ENCODE results near the gene PNKD.

Gene PNKD, protein sequence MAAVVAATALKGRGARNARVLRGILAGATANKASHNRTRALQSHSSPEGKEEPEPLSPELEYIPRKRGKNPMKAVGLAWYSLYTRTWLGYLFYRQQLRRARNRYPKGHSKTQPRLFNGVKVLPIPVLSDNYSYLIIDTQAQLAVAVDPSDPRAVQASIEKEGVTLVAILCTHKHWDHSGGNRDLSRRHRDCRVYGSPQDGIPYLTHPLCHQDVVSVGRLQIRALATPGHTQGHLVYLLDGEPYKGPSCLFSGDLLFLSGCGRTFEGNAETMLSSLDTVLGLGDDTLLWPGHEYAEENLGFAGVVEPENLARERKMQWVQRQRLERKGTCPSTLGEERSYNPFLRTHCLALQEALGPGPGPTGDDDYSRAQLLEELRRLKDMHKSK

DNA sequence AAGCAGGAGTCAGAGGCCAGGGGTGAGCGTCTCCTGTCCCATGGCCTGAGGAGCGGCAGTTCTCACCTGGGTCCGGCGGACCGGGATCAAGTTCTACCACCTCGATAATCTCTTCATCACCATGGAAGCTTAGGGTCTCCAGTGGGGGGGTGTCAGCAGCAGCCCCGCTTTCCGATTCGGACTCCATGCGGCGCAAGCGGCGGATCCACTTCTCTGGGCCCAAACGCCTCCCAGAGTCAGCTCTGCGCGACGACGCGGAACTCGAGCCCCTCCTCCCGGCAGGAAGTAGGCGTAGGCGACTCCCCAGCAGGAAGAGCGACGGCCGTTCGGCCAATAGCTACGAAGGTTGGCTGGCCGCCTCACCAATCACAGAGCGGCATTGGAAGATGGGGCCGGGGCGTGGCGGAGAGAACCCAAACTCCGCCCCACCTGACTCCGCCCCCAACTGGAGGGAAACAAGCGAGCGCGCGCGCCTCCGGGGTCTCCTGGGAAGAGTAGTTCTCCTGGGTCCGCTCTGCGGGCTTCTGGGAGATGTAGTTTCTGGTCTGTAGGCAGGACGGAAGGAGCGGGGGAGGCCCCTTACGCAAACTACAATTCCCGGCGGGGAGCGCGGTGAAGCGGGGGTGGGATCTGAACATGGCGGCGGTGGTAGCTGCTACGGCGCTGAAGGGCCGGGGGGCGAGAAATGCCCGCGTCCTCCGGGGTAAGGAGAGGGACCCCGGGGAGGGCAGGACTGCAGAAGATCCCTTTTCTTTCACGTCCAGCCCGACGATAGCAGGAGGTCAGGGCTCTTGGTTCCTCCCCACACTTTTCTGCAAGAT, at the start of gene PNKD, which contains the start of gene AAMP:
Gene PNKD (plus strand): TSS at position 620 of the 821 bp plus-strand sequence. CDS start 17 bp downstream, at position 637.
Gene AAMP (minus strand): TSS at position 238 of the 821 bp plus-strand sequence. CDS start 51 bp downstream, at position 187.
- peak; percentile 97 for DNase-seq

DNA sequence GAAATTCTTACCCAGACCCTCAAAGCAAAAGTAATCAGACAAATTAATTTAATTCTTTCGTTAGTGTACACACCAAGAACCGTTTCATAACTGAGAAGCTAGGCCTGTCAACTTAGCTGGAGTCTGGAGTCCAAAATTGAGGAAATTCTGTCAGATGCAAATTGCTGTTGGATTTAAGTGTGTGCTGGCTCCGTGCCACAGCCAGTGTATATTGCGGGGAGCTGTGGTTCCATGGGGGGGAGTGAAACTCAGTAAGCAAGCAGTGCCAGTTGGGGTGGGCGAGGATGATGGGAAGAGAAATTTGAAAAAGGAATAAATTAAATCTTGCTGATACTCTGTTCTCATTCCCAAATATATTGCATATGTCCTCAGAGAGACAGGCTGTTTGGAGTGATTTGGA, 49.3 kb upstream of the PNKD start:
- DNase-seq: no peak

GRCh38 chr2:218223046-218223445, 47.3 kb upstream of the PNKD start:
- DNase-seq: no peak

GRCh38 chr2:218224186-218224585, 46.1 kb upstream of the PNKD start:
- no peak for DNase-seq

- DNase-seq: no peak
These were observed 43.4 kb upstream of the PNKD start for GRCh38 chr2:218226903-218227302.

GRCh38 chr2:218228366-218229090, 41.8 kb upstream of the PNKD start:
- no peak for DNase-seq

DNA sequence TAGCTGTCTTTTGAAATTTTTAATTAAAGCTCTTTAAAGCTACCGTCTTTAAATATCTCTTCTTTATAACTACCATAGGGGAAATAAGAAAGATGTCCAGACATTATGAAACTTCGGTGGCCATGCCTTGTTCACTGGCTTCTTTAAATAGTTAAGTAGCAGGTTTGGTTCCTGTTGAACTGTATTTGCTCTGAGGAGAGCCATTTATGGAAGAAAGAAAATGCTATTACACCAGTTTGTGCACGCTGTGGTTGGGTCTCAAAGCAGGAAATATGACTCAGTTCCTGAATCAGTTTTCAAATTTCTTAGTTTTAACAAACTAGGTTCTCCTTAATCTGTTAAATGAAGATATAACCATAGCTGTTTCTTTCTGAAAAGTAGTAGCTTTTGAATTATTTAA, 41.1 kb upstream of the PNKD start:
- no peak for DNase-seq

DNA sequence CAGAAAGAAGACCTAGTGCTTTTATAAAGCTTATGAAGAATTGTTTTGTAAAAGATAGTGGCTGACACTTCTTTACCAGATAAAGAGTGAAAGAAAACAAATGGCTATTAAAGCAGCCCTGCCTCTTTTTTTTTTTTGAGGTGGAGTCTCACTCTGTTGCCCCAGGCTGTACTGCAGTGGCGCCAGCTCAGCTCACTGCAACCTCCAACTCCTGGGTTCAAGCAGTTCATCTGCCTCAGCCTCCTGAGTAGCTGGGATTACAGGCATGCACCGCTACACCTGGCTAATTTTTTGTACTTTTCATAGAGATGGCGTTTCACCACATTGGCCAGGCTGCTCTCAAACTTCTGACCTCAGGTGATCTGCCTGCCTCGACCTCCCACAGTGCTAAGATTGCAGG, 40.5 kb upstream of the PNKD start:
- no peak for DNase-seq

- DNase-seq: no peak
These were observed 39.4 kb upstream of the PNKD start for GRCh38 chr2:218230882-218231281.

- no peak for DNase-seq
These were observed 36.8 kb upstream of the PNKD start for GRCh38 chr2:218233543-218233942.

- no peak for DNase-seq
These were observed 35.8 kb upstream of the PNKD start for GRCh38 chr2:218234521-218234920.

- no peak for DNase-seq
These were observed 35.3 kb upstream of the PNKD start for GRCh38 chr2:218235017-218235416.

- DNase-seq: no peak
These were observed 33.5 kb upstream of the PNKD start for GRCh38 chr2:218236829-218237228.

- DNase-seq: no peak
These were observed 31.4 kb upstream of the PNKD start for GRCh38 chr2:218238887-218239286.

GRCh38 chr2:218244204-218244603, 26.1 kb upstream of the PNKD start:
- DNase-seq: no peak

GRCh38 chr2:218244665-218245064, 25.7 kb upstream of the PNKD start:
- no peak for DNase-seq

GRCh38 chr2:218245214-218245613, 25.1 kb upstream of the PNKD start:
- no peak for DNase-seq

GRCh38 chr2:218249691-218250090, 20.6 kb upstream of the PNKD start:
- no peak for DNase-seq

DNA sequence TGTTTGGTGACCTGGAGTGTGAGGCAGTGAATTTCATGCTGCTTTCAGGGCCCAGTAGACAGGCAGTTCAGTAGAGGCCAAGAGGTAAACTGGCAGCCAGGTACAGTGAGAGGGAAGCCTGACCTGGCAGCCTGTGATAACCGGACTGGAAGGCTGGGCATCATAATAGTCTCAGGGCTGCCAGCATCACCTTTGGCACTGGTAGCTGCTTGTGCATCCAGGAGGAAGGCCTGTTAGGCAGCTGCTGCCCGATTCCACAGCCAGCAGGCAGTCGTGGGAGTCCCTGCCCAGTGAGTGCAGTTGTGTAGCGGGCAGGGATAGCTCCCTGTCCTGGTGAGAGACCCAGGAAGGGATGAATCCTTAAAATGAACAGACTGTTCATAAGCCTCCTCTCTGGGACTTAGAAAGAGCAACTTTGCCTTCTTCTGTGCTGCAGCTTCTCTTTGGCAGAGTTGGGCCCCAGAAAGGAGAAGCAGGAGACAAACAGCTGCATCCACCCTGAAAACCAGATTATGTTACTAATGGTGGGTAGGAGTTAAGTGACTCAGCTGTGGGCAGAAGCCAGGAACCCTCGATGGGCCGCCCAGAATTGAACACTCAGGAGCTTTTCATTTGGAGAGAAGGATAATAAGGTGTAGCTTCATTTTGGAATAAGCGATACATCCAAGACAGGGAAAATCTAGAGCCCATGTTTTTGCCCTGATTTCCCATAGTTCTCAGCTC, 17.6 kb upstream of the PNKD start:
- no peak for DNase-seq

DNA sequence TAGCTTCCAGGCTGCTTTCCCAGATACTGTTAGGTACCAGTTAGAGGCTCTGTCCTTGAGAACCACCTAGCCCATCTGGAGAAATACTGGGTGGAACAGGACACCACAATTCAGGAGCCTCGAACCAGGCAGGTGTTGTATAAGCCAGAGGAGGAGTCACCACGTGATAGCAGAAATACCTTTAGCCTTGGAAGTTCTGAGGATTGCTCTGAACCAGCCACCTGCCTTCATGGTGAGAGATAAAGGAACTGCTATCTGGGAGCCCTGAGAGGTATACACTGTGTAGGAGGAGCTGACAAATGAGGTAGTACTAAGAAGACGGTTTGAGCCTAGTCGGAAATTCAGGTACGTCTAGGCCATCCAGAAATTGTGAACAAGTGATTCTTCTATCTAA, 17.1 kb upstream of the PNKD start:
- no peak for DNase-seq

DNA sequence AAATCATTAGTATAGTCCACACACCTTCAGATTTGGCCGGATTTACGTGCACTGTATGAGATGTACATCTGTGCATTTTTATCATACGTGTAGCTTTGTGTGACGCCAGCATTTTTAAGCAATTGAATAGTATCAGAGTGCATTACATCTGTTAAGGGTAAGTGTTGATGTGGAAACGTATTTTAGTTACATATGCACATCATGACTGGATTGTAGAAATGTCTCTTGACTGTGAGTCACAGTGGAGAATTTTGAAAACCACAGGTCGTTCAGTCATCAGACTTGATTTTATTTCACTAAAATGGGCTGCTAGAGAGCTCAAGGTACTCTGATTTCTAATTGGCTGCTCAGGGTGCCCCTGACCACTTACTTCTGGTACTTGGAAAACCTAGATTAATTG, 14.9 kb upstream of the PNKD start:
- DNase-seq: no peak

- DNase-seq: no peak
These were observed 13.5 kb upstream of the PNKD start for GRCh38 chr2:218256612-218257350.

Measured in NCI-H1105 treated with DMSO at 0.1 percent for 48 hours (cell line).